ENCODE results near the gene DDX25.
"Not testable (repeated sequence)": the region's sequence is repeated elsewhere in the genome, so short reads cannot be mapped to it uniquely, and the experiment has no call there.

GRCh38 chr11:125865354-125865753 lies 39.0 kb upstream of the DDX25 start:
- not testable (repeated sequence) for TF ChIP-seq POLR2A (IDR thresholded peaks at IDR 0.05)
- TF ChIP-seq, protein P1, sequence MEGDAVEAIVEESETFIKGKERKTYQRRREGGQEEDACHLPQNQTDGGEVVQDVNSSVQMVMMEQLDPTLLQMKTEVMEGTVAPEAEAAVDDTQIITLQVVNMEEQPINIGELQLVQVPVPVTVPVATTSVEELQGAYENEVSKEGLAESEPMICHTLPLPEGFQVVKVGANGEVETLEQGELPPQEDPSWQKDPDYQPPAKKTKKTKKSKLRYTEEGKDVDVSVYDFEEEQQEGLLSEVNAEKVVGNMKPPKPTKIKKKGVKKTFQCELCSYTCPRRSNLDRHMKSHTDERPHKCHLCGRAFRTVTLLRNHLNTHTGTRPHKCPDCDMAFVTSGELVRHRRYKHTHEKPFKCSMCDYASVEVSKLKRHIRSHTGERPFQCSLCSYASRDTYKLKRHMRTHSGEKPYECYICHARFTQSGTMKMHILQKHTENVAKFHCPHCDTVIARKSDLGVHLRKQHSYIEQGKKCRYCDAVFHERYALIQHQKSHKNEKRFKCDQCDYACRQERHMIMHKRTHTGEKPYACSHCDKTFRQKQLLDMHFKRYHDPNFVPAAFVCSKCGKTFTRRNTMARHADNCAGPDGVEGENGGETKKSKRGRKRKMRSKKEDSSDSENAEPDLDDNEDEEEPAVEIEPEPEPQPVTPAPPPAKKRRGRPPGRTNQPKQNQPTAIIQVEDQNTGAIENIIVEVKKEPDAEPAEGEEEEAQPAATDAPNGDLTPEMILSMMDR (IDR thresholded peaks at IDR 0.05 in 4 of 5, conservative IDR thresholded peaks at IDR 0.05 in 1 of 5) = not testable (repeated sequence)
